Immature natural killer cell (primary cell): Measurements from ENCODE around the gene CDH12. TPM values are rescaled to one million over a fixed set of nuclear protein-coding genes. Genes with fewer than 3 reads are reported as not detected.
"Not testable (repeated sequence)": the region's sequence is repeated elsewhere in the genome, so short reads cannot be mapped to it uniquely, and the experiment has no call there.

Experiments used
- DNase-seq, 3 donors: peaks; one replicate each; pipeline ENCODE4 v3.0.0; 2022; ENCODE audit warnings: mixed read lengths in 1 of 3
- H3K27ac Mint-ChIP-seq, 6 donors: one replicate each; pipeline ENCODE4 v1.8.0; 2020; ENCODE audit warnings: mixed read lengths in 6 of 6, mild to moderate bottlenecking in 5 of 6, inconsistent platforms in 4 of 6, moderate library complexity in 3 of 6
- H3K27me3 Mint-ChIP-seq, 3 donors: one replicate each; pipeline ENCODE4 v1.8.0; 2020 to 2021; ENCODE audit warnings: low read depth in 3 of 3, mild to moderate bottlenecking in 3 of 3, mixed read lengths in 3 of 3, moderate library complexity in 3 of 3, inconsistent platforms in 1 of 3
- H3K36me3 Mint-ChIP-seq, 3 donors: one replicate each; pipeline ENCODE4 v1.8.0; 2020; ENCODE audit warnings: mixed read lengths in 3 of 3, inconsistent platforms in 2 of 3, mild to moderate bottlenecking in 2 of 3
- H3K4me1 Mint-ChIP-seq, 2 donors: one replicate each; pipeline ENCODE4 v1.8.0; 2020; ENCODE audit warnings: inconsistent platforms in 2 of 2, mild to moderate bottlenecking in 2 of 2, mixed read lengths in 2 of 2, moderate library complexity in 1 of 2
- H3K4me3 Mint-ChIP-seq, 5 donors: one replicate each; pipeline ENCODE4 v1.8.0; 2020; ENCODE audit warnings: mild to moderate bottlenecking in 5 of 5, mixed read lengths in 5 of 5, inconsistent platforms in 3 of 5, moderate library complexity in 3 of 5
- H3K9me3 Mint-ChIP-seq, 6 donors: one replicate each; pipeline ENCODE4 v1.8.0; 2020; ENCODE audit warnings: mild to moderate bottlenecking in 6 of 6, mixed read lengths in 6 of 6, inconsistent platforms in 4 of 6, moderate library complexity in 3 of 6
- polyA plus RNA-seq, 3 donors: library from polyadenylated mRNA; unstranded; fragments of 300-500 nt; fragmentation: Illumina TruSeq; gene quantifications; one replicate each; pipeline ENCODE4 v1.2.3, GENCODE V29; 2021

CDH12 gene
- polyA plus RNA-seq, 3 donors from 2014 or later: not detected

GRCh38 chr5:22612928-22613327 lies 240.2 kb downstream of the CDH12 start:
- peaks cover 4 to 45% (median 17%) of the 10 kb centered on the region in 6 donors for H3K9me3 Mint-ChIP-seq
- no peaks in the 10 kb centered on the region for H3K36me3 Mint-ChIP-seq
- no peak overlapping the region for H3K4me3 Mint-ChIP-seq
- no peaks in the 10 kb centered on the region for H3K27me3 Mint-ChIP-seq
- no peaks in the 10 kb centered on the region for H3K4me1 Mint-ChIP-seq
- DNase-seq: no peak
- H3K27ac Mint-ChIP-seq: no peak overlapping the region

GRCh38 chr5:22611327-22611726 lies 241.8 kb downstream of the CDH12 start:
- H3K9me3 Mint-ChIP-seq: peaks cover 10 to 48% (median 18%) of the 10 kb centered on the region in 6 donors
- H3K27me3 Mint-ChIP-seq: no peaks in the 10 kb centered on the region
- DNase-seq: no peak
- no peak overlapping the region for H3K4me3 Mint-ChIP-seq
- H3K36me3 Mint-ChIP-seq: no peaks in the 10 kb centered on the region
- H3K4me1 Mint-ChIP-seq: no peaks in the 10 kb centered on the region
- H3K27ac Mint-ChIP-seq: no peak overlapping the region

GRCh38 chr5:22607498-22607897 lies 245.6 kb downstream of the CDH12 start:
- DNase-seq, H3K4me1 Mint-ChIP-seq, H3K27ac Mint-ChIP-seq, H3K36me3 Mint-ChIP-seq, H3K4me3 Mint-ChIP-seq, H3K27me3 Mint-ChIP-seq: not testable (repeated sequence)
- peaks cover 7 to 57% (median 25%) of the 10 kb centered on the region in 6 donors for H3K9me3 Mint-ChIP-seq

GRCh38 chr5:22605473-22605872 lies 247.7 kb downstream of the CDH12 start:
- Mint-ChIP-seq H3K4me1 (no peaks in the 10 kb centered on the region), H3K36me3 (no peaks in the 10 kb centered on the region), H3K27ac (no peak overlapping the region), H3K4me3 (no peak overlapping the region), H3K27me3 (peaks cover 0 to 1% (median 0%) of the 10 kb centered on the region in 3 donors), H3K9me3 (peaks cover 3 to 43% (median 23%) of the 10 kb centered on the region in 6 donors)
- DNase-seq: no peak

- H3K36me3 Mint-ChIP-seq: no peaks in the 10 kb centered on the region
Measured at GRCh38 chr5:22604711-22605110, 248.4 kb downstream of the CDH12 start.

GRCh38 chr5:22598796-22599195 lies 254.3 kb downstream of the CDH12 start:
- no peaks in the 10 kb centered on the region for H3K36me3 Mint-ChIP-seq
- no peak for DNase-seq
- H3K27ac Mint-ChIP-seq: no peak overlapping the region
- H3K27me3 Mint-ChIP-seq: peaks cover 0 to 2% (median 0%) of the 10 kb centered on the region in 3 donors
- H3K9me3 Mint-ChIP-seq: peaks cover 3 to 36% (median 24%) of the 10 kb centered on the region in 6 donors
- H3K4me1 Mint-ChIP-seq: no peaks in the 10 kb centered on the region
- H3K4me3 Mint-ChIP-seq: no peak overlapping the region

More at GRCh38 chr5:22604711-22605110, 248.4 kb downstream of the CDH12 start:
- no peak for DNase-seq
- H3K27ac Mint-ChIP-seq: no peak overlapping the region
- H3K9me3 Mint-ChIP-seq: peaks cover 3 to 42% (median 20%) of the 10 kb centered on the region in 6 donors
- H3K4me1 Mint-ChIP-seq: no peaks in the 10 kb centered on the region
- H3K4me3 Mint-ChIP-seq: no peak overlapping the region
- peaks cover 0 to 1% (median 0%) of the 10 kb centered on the region in 3 donors for H3K27me3 Mint-ChIP-seq

GRCh38 chr5:22596404-22596970 lies 256.7 kb downstream of the CDH12 start:
- peaks cover 0 to 2% (median 2%) of the 10 kb centered on the region in 3 donors for H3K27me3 Mint-ChIP-seq
- H3K4me1 Mint-ChIP-seq: no peaks in the 10 kb centered on the region
- H3K36me3 Mint-ChIP-seq: no peaks in the 10 kb centered on the region
- H3K27ac Mint-ChIP-seq: no peak overlapping the region
- no peak for DNase-seq
- no peak overlapping the region for H3K4me3 Mint-ChIP-seq
- H3K9me3 Mint-ChIP-seq: peaks cover 3 to 43% (median 25%) of the 10 kb centered on the region in 6 donors

GRCh38 chr5:22594491-22594890 lies 258.7 kb downstream of the CDH12 start:
- Mint-ChIP-seq H3K4me3 (no peak overlapping the region), H3K27ac (no peak overlapping the region), H3K4me1 (no peaks in the 10 kb centered on the region), H3K27me3 (peaks cover 0 to 2% (median 2%) of the 10 kb centered on the region in 3 donors), H3K36me3 (no peaks in the 10 kb centered on the region), H3K9me3 (peaks cover 6 to 60% (median 31%) of the 10 kb centered on the region in 6 donors)
- DNase-seq: no peak

- no peak overlapping the region for H3K4me3 Mint-ChIP-seq
- H3K36me3 Mint-ChIP-seq: no peaks in the 10 kb centered on the region
- H3K9me3 Mint-ChIP-seq: peaks cover 10 to 62% (median 35%) of the 10 kb centered on the region in 6 donors
- no peaks in the 10 kb centered on the region for H3K4me1 Mint-ChIP-seq
- no peak overlapping the region for H3K27ac Mint-ChIP-seq
- H3K27me3 Mint-ChIP-seq: peaks cover 0 to 2% (median 2%) of the 10 kb centered on the region in 3 donors
- DNase-seq: no peak
Measured at GRCh38 chr5:22593592-22593991, 259.6 kb downstream of the CDH12 start.

GRCh38 chr5:22591461-22591860 lies 261.7 kb downstream of the CDH12 start:
- H3K9me3 Mint-ChIP-seq: peaks cover 13 to 58% (median 35%) of the 10 kb centered on the region in 6 donors
- H3K36me3 Mint-ChIP-seq: no peaks in the 10 kb centered on the region
- no peak overlapping the region for H3K4me3 Mint-ChIP-seq
- DNase-seq: no peak
- no peaks in the 10 kb centered on the region for H3K4me1 Mint-ChIP-seq
- peaks cover 0 to 2% (median 2%) of the 10 kb centered on the region in 3 donors for H3K27me3 Mint-ChIP-seq
- H3K27ac Mint-ChIP-seq: no peak overlapping the region

- peaks cover 13 to 62% (median 37%) of the 10 kb centered on the region in 6 donors for H3K9me3 Mint-ChIP-seq
- no peak overlapping the region for H3K4me3 Mint-ChIP-seq
- no peak for DNase-seq
- no peaks in the 10 kb centered on the region for H3K4me1 Mint-ChIP-seq
- no peaks in the 10 kb centered on the region for H3K36me3 Mint-ChIP-seq
- no peak overlapping the region for H3K27ac Mint-ChIP-seq
- peaks cover 0 to 2% (median 2%) of the 10 kb centered on the region in 3 donors for H3K27me3 Mint-ChIP-seq
Measured at GRCh38 chr5:22590677-22591268, 262.4 kb downstream of the CDH12 start.

GRCh38 chr5:22577711-22578110 lies 275.4 kb downstream of the CDH12 start:
- H3K4me3 Mint-ChIP-seq: no peak overlapping the region
- peaks cover 15 to 59% (median 21%) of the 10 kb centered on the region in 6 donors for H3K9me3 Mint-ChIP-seq
- H3K4me1 Mint-ChIP-seq: no peaks in the 10 kb centered on the region
- H3K27me3 Mint-ChIP-seq: no peaks in the 10 kb centered on the region
- no peaks in the 10 kb centered on the region for H3K36me3 Mint-ChIP-seq
- no peak overlapping the region for H3K27ac Mint-ChIP-seq
- DNase-seq: no peak

- Mint-ChIP-seq H3K4me1 (no peaks in the 10 kb centered on the region), H3K9me3 (peaks cover 10 to 59% (median 23%) of the 10 kb centered on the region in 6 donors), H3K27me3 (no peaks in the 10 kb centered on the region), H3K4me3 (no peak overlapping the region), H3K27ac (no peak overlapping the region), H3K36me3 (no peaks in the 10 kb centered on the region)
- DNase-seq: no peak
Measured at GRCh38 chr5:22577006-22577405, 276.1 kb downstream of the CDH12 start.

GRCh38 chr5:22572941-22573340 lies 280.2 kb downstream of the CDH12 start:
- Mint-ChIP-seq H3K27ac (no peak overlapping the region), H3K9me3 (peaks cover 8 to 55% (median 34%) of the 10 kb centered on the region in 6 donors)

More at GRCh38 chr5:22572941-22573340, 280.2 kb downstream of the CDH12 start:
- H3K4me1 Mint-ChIP-seq: no peaks in the 10 kb centered on the region
- H3K36me3 Mint-ChIP-seq: no peaks in the 10 kb centered on the region
- no peak for DNase-seq
- H3K4me3 Mint-ChIP-seq: no peak overlapping the region
- no peaks in the 10 kb centered on the region for H3K27me3 Mint-ChIP-seq
